HG02642 (cell line): ENCODE results near the gene SEMA4A.
"Not testable (repeated sequence)": the region's sequence is repeated elsewhere in the genome, so short reads cannot be mapped to it uniquely, and the experiment has no call there.

Experiments used
- ATAC-seq: cut with Tn5 transposase; IDR thresholded peaks from one replicate; pipeline ENCODE4 v1.9.1; 2021; ENCODE audit warnings: mild to moderate bottlenecking; ENCODE audit not compliant: unreplicated experiment, poor library complexity

Gene SEMA4A

GRCh38 chr1:156190265-156190664, 36.9 kb downstream of the SEMA4A start:
- not testable (repeated sequence) for ATAC-seq

GRCh38 chr1:156191292-156191964, 38.0 kb downstream of the SEMA4A start:
- ATAC-seq = no peak

GRCh38 chr1:156193208-156193487, 39.8 kb downstream of the SEMA4A start:
- no peak for ATAC-seq

GRCh38 chr1:156193488-156194299, 40.3 kb downstream of the SEMA4A start, which contains the start of gene SLC25A44:
SLC25A44 (plus strand) TSS chr1:156194104; CDS start chr1:156199848, 5,744 bp downstream.
- peak; percentile 96 for ATAC-seq

- no peak for ATAC-seq
Observed at GRCh38 chr1:156194300-156194652, 40.9 kb downstream of the SEMA4A start.

GRCh38 chr1:156195853-156196252, 42.5 kb downstream of the SEMA4A start:
- no peak for ATAC-seq

GRCh38 chr1:156196445-156196844, 43.1 kb downstream of the SEMA4A start:
- ATAC-seq = no peak

- ATAC-seq = no peak
Observed at GRCh38 chr1:156198831-156199349, 45.5 kb downstream of the SEMA4A start.

GRCh38 chr1:156200044-156200443, 46.7 kb downstream of the SEMA4A start:
- no peak for ATAC-seq

GRCh38 chr1:156203331-156203730, 49.9 kb downstream of the SEMA4A start:
- no peak for ATAC-seq

- no peak for ATAC-seq
Observed at GRCh38 chr1:156204686-156205085, 51.3 kb downstream of the SEMA4A start.

- ATAC-seq = no peak
Observed at GRCh38 chr1:156211243-156211642, 57.9 kb downstream of the SEMA4A start.

GRCh38 chr1:156212130-156212529, 58.7 kb downstream of the SEMA4A start:
- ATAC-seq = no peak

GRCh38 chr1:156212833-156213643, 59.7 kb downstream of the SEMA4A start, which contains the start of gene PMF1:
PMF1 (plus strand) TSS chr1:156213007; CDS start chr1:156213016, 9 bp downstream.
- ATAC-seq = peak; percentile 92

- ATAC-seq = no peak
Observed at GRCh38 chr1:156213644-156213966, 60.2 kb downstream of the SEMA4A start.

- ATAC-seq = no peak
Observed at GRCh38 chr1:156214024-156214748, 60.8 kb downstream of the SEMA4A start.

- ATAC-seq = not testable (repeated sequence)
Observed at GRCh38 chr1:156216361-156217086, 63.1 kb downstream of the SEMA4A start.

- ATAC-seq = no peak
Observed at GRCh38 chr1:156217871-156218270, 64.5 kb downstream of the SEMA4A start.

GRCh38 chr1:156220226-156220625, 66.8 kb downstream of the SEMA4A start:
- no peak for ATAC-seq
